Panc1 (cell line): Measurements from ENCODE around the gene LEMD2. TPM values are rescaled to one million over a fixed set of nuclear protein-coding genes. Genes with fewer than 3 reads are reported as not detected.

Experiments
- ATAC-seq: fragments of 200-7000 bp; cut with Tn5 transposase; 2 replicates; pipeline ENCODE4 v1.9.1; 2020; ENCODE audit warnings: mild to moderate bottlenecking, moderate library complexity
- BruUV-seq: library from RNA; stranded (reverse); fragments of 400-500 nt; replicated peaks from 2 replicates; lab custom pipeline; 2021; lab: Mats Ljungman, UMichigan
- CTCF ChIA-PET: fragments of 300-600 bp; sonication (Branson Sonifier 250); formaldehyde crosslinking; loops from one replicate; lab custom pipeline; 2022; ENCODE audit warnings: antibody characterized with exemption; lab: Charles Lee
- POLR2A ChIA-PET: fragments of 300-600 bp; sonication (Branson Sonifier 250); formaldehyde crosslinking; loops from one replicate; lab custom pipeline; 2022; ENCODE audit warnings: antibody characterized with exemption; lab: Charles Lee
- DNase-seq: peaks from one replicate; pipeline ENCODE4 v3.0.0-alpha.2; 2010; ENCODE audit warnings: low read depth, low spot score
- H3K27ac ChIP-seq: 2 replicates; pipeline ENCODE4 v1.5.1; 2011; ENCODE audit warnings: mild to moderate bottlenecking, low read length, inconsistent platforms
- H3K27me3 ChIP-seq: fragments of 200-500 bp; sonication (Bioruptor generic); 2 replicates; pipeline ENCODE4 v1.6.0; 2014; ENCODE audit warnings: low read length, inconsistent platforms; ENCODE audit not compliant: control insufficient read depth, insufficient read depth
- H3K36me3 ChIP-seq: fragments of 200-500 bp; sonication (Bioruptor generic); 2 replicates; pipeline ENCODE4 v1.5.1; 2014; ENCODE audit warnings: inconsistent platforms, mild to moderate bottlenecking, low read length, moderate library complexity; ENCODE audit not compliant: control insufficient read depth, insufficient read depth
- H3K4me1 ChIP-seq: 2 replicates; pipeline ENCODE4 v1.5.1; 2011; ENCODE audit warnings: inconsistent platforms, mild to moderate bottlenecking, low read length, moderate library complexity; ENCODE audit not compliant: control insufficient read depth, insufficient read depth
- H3K4me3 ChIP-seq, 2 experiments: 2 replicates each; pipeline ENCODE4 v1.5.1; 2011 to 2012; ENCODE audit warnings: low read depth in 2 of 2, low read length in 2 of 2, mild to moderate bottlenecking in 2 of 2, inconsistent platforms in 1 of 2, moderate library complexity in 1 of 2
- H3K9me3 ChIP-seq: fragments of 200-500 bp; sonication (Bioruptor generic); 2 replicates; pipeline ENCODE4 v1.5.1; 2014; ENCODE audit warnings: low read depth, mild to moderate bottlenecking, inconsistent platforms, low read length, moderate library complexity; ENCODE audit not compliant: control insufficient read depth, insufficient read depth
- CTCF ChIP-seq: fragments of 450-650 bp; IDR thresholded peaks from 2 replicates; pipeline ENCODE4 v1.5.1; 2017; ENCODE audit warnings: mild to moderate bottlenecking
- POLR2AphosphoS5 ChIP-seq: IDR thresholded peaks from 2 replicates; pipeline ENCODE4 v1.6.1; 2012; ENCODE audit warnings: mild to moderate bottlenecking, low read depth, low read length, moderate library complexity
- REST ChIP-seq, 2 experiments: IDR thresholded peaks; 2 replicates each; pipeline ENCODE4 v1.6.1; 2011 to 2012; ENCODE audit warnings: low read depth in 2 of 2, control low read depth in 1 of 2, low read length in 1 of 2, mild to moderate bottlenecking in 1 of 2, moderate library complexity in 1 of 2; ENCODE audit not compliant: insufficient read depth in 1 of 2
- SIN3A ChIP-seq: IDR thresholded peaks from 2 replicates; pipeline ENCODE4 v1.6.1; 2012; ENCODE audit warnings: low read depth, mild to moderate bottlenecking, low read length, moderate library complexity, borderline replicate concordance; ENCODE audit not compliant: insufficient read depth
- TCF7L2 ChIP-seq: IDR thresholded peaks from 2 replicates; pipeline ENCODE4 v1.6.1; 2011; ENCODE audit warnings: mild to moderate bottlenecking, low read depth, low read length, inconsistent platforms
- in situ Hi-C: cut with HindIII; loops from 2 replicates; pipeline ENCODE4 v1.10.0; 2016; ENCODE audit warnings: low sequenced_read_pairs, low pct_unique_long_range_greater_than_20kb
- intact Hi-C: fragments of 100-400 bp; cut with micrococcal nuclease; formaldehyde crosslinking; loops from one replicate; pipeline ENCODE4 v1.10.0; 2022; ENCODE audit not compliant: unreplicated experiment
- total RNA-seq: library from RNA; stranded (reverse); gene quantifications from one replicate; pipeline ENCODE4 v1.2.1, GENCODE V29; 2021; ENCODE audit not compliant: unreplicated experiment

The LEMD2 gene
- total RNA-seq, 1 experiment from 2014 or later = 89.8 TPM

- DNase-seq = no peak
- Histone ChIP-seq H3K9me3 (no peaks in the 10 kb centered on the region), H3K4me3 (no peak overlapping the region), H3K36me3 (no peaks in the 10 kb centered on the region), H3K27ac (no peak overlapping the region), H3K4me1 (peaks cover 18% of the 10 kb centered on the region), H3K27me3 (no peaks in the 10 kb centered on the region)
- ChIA-PET POLR2A (no interaction called here), CTCF (no interaction called here)
- in situ Hi-C loops (no loop called here), intact Hi-C loops (no loop called here)
- no TSS peak for BruUV-seq
- no peak for TF ChIP-seq REST (IDR thresholded peaks at IDR 0.05; ENCODE audit: insufficient read depth in 1 of 2, low read depth in 2 of 2, low read length in 1 of 2)
- no peak for TF ChIP-seq SIN3A
- TF ChIP-seq POLR2AphosphoS5 = no peak
- no peak for TF ChIP-seq CTCF
- no peak for TF ChIP-seq TCF7L2
- ATAC-seq = no peak
Measured at GRCh38 chr6:33756211-33756954, 32.5 kb downstream of the LEMD2 start.

- DNase-seq = no peak
- in situ Hi-C loops (no loop called here), intact Hi-C loops (no loop called here)
- Histone ChIP-seq H3K4me3 (no peak overlapping the region), H3K4me1 (peaks cover 12% of the 10 kb centered on the region), H3K27ac (no peak overlapping the region), H3K9me3 (no peaks in the 10 kb centered on the region), H3K27me3 (no peaks in the 10 kb centered on the region), H3K36me3 (no peaks in the 10 kb centered on the region)
- no TSS peak for BruUV-seq
- CTCF ChIA-PET = interaction anchor here (0.6 kb wide), 1 partner anchor 168 kb away, joined by 3 read pairs; no protein-coding TSS in a partner anchor
- no peak for TF ChIP-seq REST (IDR thresholded peaks at IDR 0.05; ENCODE audit: insufficient read depth in 1 of 2, low read depth in 2 of 2, low read length in 1 of 2)
- TF ChIP-seq CTCF = no peak
- TF ChIP-seq POLR2AphosphoS5 = no peak
- TF ChIP-seq TCF7L2 = no peak
- TF ChIP-seq SIN3A = no peak
- POLR2A ChIA-PET = interaction anchor here (0.7 kb wide), 1 partner anchor 9 kb away, joined by 4 read pairs; no protein-coding TSS in a partner anchor
- ATAC-seq = no peak
Measured at GRCh38 chr6:33755070-33755869, 33.7 kb downstream of the LEMD2 start.
